ENCODE results near the gene ONECUT3.

The ONECUT3 gene

DNA sequence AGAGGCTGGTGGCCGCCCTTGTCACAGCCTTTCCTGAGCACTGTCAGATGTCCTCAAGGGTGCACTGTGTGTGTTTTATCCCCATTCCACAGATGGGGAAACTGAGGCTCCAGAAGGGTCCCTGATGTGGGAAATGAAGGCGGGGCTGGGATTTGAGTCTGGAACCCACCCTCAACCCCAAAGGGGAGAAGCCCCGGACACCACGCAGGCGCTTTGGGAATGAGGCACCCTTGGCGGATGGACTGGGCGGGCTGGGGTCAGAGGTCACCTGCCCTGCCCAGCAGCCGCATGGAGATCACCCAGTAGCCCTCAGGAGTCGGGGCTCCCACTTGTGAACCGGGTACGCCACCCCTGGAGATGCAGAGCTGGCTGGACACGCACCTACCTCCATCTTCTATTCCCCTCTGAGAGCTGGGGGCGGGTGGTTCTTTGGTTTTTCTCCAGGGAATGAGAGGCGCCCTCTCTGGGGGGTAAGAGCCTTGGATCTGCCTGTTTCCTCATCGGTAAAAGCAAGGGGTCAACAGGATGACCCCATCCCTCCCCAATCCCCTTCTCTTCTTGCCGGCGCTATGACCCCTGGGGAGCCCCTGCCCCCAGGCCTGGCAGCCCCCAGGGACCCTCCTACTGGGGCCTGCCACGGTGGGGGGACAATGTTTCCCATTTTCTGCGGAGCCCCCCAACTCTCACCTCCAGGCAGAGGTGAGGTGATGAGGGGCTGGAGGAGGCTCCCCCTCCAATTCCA is 8.3 kb upstream of the ONECUT3 start:
- Histone ChIP-seq H3K27me3 (ENCODE audit: insufficient read depth, low read length, poor library complexity, severe bottlenecking) (no peaks in the 10 kb centered on the region), H3K4me1 (ENCODE audit: insufficient read depth, low read length, poor library complexity, severe bottlenecking) (peaks cover 13% of the 10 kb centered on the region), H3K9me2 (replicated peaks; ENCODE audit: low read depth, low read length) (no peaks in the 10 kb centered on the region), H3F3A (ENCODE audit: low read depth) (no peaks in the 10 kb centered on the region), H3K4me2 (ENCODE audit: low read depth, low read length, poor library complexity, severe bottlenecking) (no peak overlapping the region), H3K4me3 (ENCODE audit: low read length, poor library complexity, severe bottlenecking) (no peak overlapping the region), H3K79me2 (ENCODE audit: insufficient read depth, low read length) (no peaks in the 10 kb centered on the region), H3K9me3 (ENCODE audit: insufficient read depth, low read depth, low read length) (no peaks in the 10 kb centered on the region), H4K20me1 (ENCODE audit: insufficient read depth, low read length, poor library complexity, severe bottlenecking) (no peaks in the 10 kb centered on the region), H2AFZ (ENCODE audit: low read length) (no peak overlapping the region), H3K9ac (ENCODE audit: low read depth, low read length, poor library complexity, severe bottlenecking) (no peak overlapping the region), H3K36me3 (ENCODE audit: insufficient read depth, low read length) (no peaks in the 10 kb centered on the region)
- TF ChIP-seq EZH2phosphoT487 (IDR thresholded peaks at IDR 0.05; ENCODE audit: borderline replicate concordance), result no peak
- TF ChIP-seq, protein P1, sequence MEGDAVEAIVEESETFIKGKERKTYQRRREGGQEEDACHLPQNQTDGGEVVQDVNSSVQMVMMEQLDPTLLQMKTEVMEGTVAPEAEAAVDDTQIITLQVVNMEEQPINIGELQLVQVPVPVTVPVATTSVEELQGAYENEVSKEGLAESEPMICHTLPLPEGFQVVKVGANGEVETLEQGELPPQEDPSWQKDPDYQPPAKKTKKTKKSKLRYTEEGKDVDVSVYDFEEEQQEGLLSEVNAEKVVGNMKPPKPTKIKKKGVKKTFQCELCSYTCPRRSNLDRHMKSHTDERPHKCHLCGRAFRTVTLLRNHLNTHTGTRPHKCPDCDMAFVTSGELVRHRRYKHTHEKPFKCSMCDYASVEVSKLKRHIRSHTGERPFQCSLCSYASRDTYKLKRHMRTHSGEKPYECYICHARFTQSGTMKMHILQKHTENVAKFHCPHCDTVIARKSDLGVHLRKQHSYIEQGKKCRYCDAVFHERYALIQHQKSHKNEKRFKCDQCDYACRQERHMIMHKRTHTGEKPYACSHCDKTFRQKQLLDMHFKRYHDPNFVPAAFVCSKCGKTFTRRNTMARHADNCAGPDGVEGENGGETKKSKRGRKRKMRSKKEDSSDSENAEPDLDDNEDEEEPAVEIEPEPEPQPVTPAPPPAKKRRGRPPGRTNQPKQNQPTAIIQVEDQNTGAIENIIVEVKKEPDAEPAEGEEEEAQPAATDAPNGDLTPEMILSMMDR (conservative IDR thresholded peaks at IDR 0.05; ENCODE audit: low read length), result no peak

DNA sequence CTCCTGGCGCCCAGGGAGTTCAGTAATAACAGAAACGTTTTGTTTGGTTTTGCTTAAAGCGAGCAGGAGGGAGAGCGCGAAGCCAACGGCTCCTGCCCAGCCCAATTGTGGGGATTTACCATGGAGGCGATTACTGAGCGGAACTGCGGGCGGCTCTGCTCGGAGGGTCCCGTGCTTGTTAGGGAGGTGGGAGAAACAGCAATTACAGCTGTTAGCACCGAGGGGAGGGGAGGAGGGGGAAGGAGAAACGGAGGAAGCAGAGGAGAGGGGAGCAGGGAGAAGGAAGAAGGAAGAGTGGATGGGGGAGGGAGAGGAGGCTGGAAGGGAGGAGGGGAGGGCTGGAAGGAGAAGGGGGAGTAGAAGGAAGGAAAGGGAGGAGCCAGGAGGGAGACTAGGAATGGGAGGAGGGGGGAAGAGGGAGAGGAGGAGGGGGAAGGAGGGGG is 7.7 kb upstream of the ONECUT3 start:
- Histone ChIP-seq H3K4me1 (ENCODE audit: insufficient read depth, low read length, poor library complexity, severe bottlenecking) (peaks cover 13% of the 10 kb centered on the region), H3K9me3 (ENCODE audit: insufficient read depth, low read depth, low read length) (no peaks in the 10 kb centered on the region), H3K4me2 (ENCODE audit: low read depth, low read length, poor library complexity, severe bottlenecking) (no peak overlapping the region), H3K9me2 (replicated peaks; ENCODE audit: low read depth, low read length) (no peaks in the 10 kb centered on the region), H3F3A (ENCODE audit: low read depth) (no peaks in the 10 kb centered on the region), H3K27me3 (ENCODE audit: insufficient read depth, low read length, poor library complexity, severe bottlenecking) (no peaks in the 10 kb centered on the region), H4K20me1 (ENCODE audit: insufficient read depth, low read length, poor library complexity, severe bottlenecking) (no peaks in the 10 kb centered on the region), H2AFZ (ENCODE audit: low read length) (no peak overlapping the region), H3K9ac (ENCODE audit: low read depth, low read length, poor library complexity, severe bottlenecking) (no peak overlapping the region), H3K36me3 (ENCODE audit: insufficient read depth, low read length) (no peaks in the 10 kb centered on the region), H3K4me3 (ENCODE audit: low read length, poor library complexity, severe bottlenecking) (no peak overlapping the region), H3K79me2 (ENCODE audit: insufficient read depth, low read length) (no peaks in the 10 kb centered on the region)
- TF ChIP-seq EZH2phosphoT487 (IDR thresholded peaks at IDR 0.05; ENCODE audit: borderline replicate concordance), result no peak
- TF ChIP-seq, protein P1 (conservative IDR thresholded peaks at IDR 0.05; ENCODE audit: low read length), result no peak

DNA sequence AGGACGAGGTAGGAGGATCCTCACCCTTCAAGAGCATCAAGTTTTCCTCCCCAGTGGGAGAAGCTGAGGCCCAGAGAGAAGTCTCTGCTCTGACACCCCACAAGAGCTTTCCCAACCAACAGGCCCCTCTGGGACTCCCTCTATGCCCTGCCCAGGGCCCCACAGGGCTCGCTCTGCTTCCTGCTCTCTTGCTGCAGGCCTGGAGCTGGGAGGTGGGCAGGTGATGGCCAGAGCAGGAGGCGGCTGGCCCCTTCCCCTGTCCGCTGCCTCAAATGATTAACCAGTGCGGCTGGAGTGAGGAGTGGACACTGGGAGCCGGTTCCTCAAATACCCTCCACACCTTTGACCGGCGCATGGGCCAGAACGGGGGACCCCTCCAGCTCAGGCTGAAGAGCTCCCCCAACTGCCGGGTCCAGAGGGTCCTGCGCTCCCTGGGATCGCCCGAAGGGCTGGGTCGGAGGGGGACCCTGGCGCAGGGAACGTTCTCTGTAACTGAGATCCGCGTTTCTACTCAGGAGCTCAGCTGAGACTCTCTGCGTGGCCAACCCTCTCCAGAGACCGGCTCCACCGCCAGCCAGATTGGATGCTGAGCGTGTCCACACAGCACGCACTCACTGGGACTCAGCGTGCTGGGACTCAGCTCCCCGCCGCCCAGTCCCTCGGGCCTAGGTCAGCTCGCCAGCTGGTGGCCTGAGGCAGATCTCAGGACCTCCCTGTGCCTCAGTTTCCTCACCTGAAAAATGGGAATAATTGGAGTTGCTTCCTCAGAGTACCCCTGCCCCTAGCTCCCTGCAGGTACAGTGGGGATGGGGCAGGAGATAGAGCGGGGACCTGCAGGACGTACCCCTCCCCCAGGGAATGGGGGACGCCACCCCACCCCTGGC is 6.7 kb upstream of the ONECUT3 start:
- no peak for TF ChIP-seq EZH2phosphoT487 (IDR thresholded peaks at IDR 0.05; ENCODE audit: borderline replicate concordance)
- H3K36me3 ChIP-seq (ENCODE audit: insufficient read depth, low read length), result no peaks in the 10 kb centered on the region
- no peaks in the 10 kb centered on the region for H3K9me3 ChIP-seq (ENCODE audit: insufficient read depth, low read depth, low read length)
- H3F3A ChIP-seq (ENCODE audit: low read depth), result no peaks in the 10 kb centered on the region
- H3K9me2 ChIP-seq (replicated peaks; ENCODE audit: low read depth, low read length), result no peaks in the 10 kb centered on the region
- no peak overlapping the region for H2AFZ ChIP-seq (ENCODE audit: low read length)
- H3K27me3 ChIP-seq (ENCODE audit: insufficient read depth, low read length, poor library complexity, severe bottlenecking), result no peaks in the 10 kb centered on the region
- H3K4me1 ChIP-seq (ENCODE audit: insufficient read depth, low read length, poor library complexity, severe bottlenecking), result peaks cover 13% of the 10 kb centered on the region
- H3K79me2 ChIP-seq (ENCODE audit: insufficient read depth, low read length), result no peaks in the 10 kb centered on the region
- no peak overlapping the region for H3K9ac ChIP-seq (ENCODE audit: low read depth, low read length, poor library complexity, severe bottlenecking)
- H3K4me3 ChIP-seq (ENCODE audit: low read length, poor library complexity, severe bottlenecking), result no peak overlapping the region
- H3K4me2 ChIP-seq (ENCODE audit: low read depth, low read length, poor library complexity, severe bottlenecking), result no peak overlapping the region
- H4K20me1 ChIP-seq (ENCODE audit: insufficient read depth, low read length, poor library complexity, severe bottlenecking), result no peaks in the 10 kb centered on the region

Data from Loucy (cell line).